ENCODE data around the gene CD81. TPM values are rescaled to one million over a fixed set of nuclear protein-coding genes. Genes with fewer than 3 reads are reported as not detected.
"Not testable (repeated sequence)": the region's sequence is repeated elsewhere in the genome, so short reads cannot be mapped to it uniquely, and the experiment has no call there.

CD81 gene
- total and polyA plus RNA-seq, 2 donors from 2014 or later, result 827 to 950 TPM

DNA sequence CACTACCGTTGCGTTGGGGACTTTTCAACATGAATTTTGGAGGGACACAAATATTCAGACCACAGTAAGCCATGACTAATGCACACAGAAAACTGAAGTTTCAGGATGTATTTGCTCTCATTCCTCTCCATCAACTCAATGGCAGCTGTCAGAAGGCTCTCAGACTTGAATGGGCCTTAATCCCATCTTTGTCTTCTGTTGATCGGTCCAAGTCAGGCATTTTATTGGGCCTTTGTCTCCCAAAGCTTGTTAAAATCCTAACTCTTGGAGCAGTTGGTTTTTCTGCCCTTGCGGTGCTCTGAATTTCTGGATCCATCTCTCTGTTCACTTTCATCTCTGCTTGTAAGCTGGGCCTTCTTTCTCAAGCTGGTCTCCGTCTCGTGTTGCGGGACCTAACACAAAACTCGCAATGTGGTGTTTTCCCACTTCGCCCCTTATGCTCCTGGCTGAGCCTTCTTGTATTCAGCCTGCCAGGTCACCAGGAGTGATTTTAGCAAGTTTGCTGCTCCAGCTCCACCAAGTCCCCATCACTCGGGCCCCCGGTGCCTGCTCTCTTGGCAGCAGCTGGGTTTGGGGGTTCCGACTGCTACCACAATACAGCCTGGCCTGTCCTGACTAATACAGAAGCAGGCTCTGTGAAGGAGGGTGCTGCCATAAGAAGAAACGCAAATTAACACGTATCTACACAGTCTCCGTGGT, 48.3 kb upstream of the CD81 start:
- no peak for DNase-seq
- intact Hi-C loops (cut with DNase I), result no loop called here
- H3K27me3 ChIP-seq (ENCODE audit: control insufficient read depth, insufficient read depth, low read length), result no peaks in the 10 kb centered on the region
- no peaks in the 10 kb centered on the region for H3K4me1 ChIP-seq (ENCODE audit: control insufficient read depth in 2 of 3, insufficient read depth in 2 of 3, low read depth in 1 of 3, low read length in 3 of 3)
- no peak for FAIRE-seq
- H3K36me3 ChIP-seq (ENCODE audit: control insufficient read depth in 2 of 3, insufficient read depth in 3 of 3, low read length in 3 of 3), result no peaks in the 10 kb centered on the region
- H3K9me3 ChIP-seq (ENCODE audit: control insufficient read depth in 2 of 3, insufficient read depth in 1 of 3, low read length in 3 of 3), result no peaks in the 10 kb centered on the region
- TF ChIP-seq, protein P1, sequence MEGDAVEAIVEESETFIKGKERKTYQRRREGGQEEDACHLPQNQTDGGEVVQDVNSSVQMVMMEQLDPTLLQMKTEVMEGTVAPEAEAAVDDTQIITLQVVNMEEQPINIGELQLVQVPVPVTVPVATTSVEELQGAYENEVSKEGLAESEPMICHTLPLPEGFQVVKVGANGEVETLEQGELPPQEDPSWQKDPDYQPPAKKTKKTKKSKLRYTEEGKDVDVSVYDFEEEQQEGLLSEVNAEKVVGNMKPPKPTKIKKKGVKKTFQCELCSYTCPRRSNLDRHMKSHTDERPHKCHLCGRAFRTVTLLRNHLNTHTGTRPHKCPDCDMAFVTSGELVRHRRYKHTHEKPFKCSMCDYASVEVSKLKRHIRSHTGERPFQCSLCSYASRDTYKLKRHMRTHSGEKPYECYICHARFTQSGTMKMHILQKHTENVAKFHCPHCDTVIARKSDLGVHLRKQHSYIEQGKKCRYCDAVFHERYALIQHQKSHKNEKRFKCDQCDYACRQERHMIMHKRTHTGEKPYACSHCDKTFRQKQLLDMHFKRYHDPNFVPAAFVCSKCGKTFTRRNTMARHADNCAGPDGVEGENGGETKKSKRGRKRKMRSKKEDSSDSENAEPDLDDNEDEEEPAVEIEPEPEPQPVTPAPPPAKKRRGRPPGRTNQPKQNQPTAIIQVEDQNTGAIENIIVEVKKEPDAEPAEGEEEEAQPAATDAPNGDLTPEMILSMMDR (IDR thresholded peaks at IDR 0.05; ENCODE audit: borderline replicate concordance, extremely low read depth, insufficient read depth), result no peak
- no peak overlapping the region for H3K4me3 ChIP-seq (ENCODE audit: low read length in 3 of 3)
- H3K27ac ChIP-seq (ENCODE audit: low read depth in 2 of 2, low read length in 2 of 2), result no peak overlapping the region
- no peak overlapping the region for H3K9ac ChIP-seq (ENCODE audit: low read length in 3 of 3)

DNA sequence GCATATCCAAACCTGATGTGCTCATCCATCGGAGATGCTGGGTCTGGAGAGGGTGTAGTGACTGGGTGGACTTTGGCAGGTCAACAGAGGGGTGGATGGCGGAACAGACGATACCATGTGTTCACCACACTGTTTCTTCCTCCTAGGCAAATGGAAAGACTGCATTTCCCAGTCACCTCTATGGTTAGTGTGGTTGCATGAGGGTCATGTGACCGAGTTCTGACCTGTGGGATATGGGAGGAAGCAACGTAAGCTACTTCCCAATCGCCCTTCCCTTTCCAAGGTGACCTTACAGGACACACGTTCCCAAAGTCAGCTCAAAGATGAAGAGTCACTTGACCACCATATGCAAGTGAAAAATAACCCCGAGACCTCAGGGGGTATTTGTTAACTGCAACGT, 47.6 kb upstream of the CD81 start:
- Histone ChIP-seq H3K27me3 (ENCODE audit: control insufficient read depth, insufficient read depth, low read length) (no peaks in the 10 kb centered on the region), H3K27ac (ENCODE audit: low read depth in 2 of 2, low read length in 2 of 2) (no peak overlapping the region), H3K36me3 (ENCODE audit: control insufficient read depth in 2 of 3, insufficient read depth in 3 of 3, low read length in 3 of 3) (no peaks in the 10 kb centered on the region), H3K9ac (ENCODE audit: low read length in 3 of 3) (no peak overlapping the region), H3K4me1 (ENCODE audit: control insufficient read depth in 2 of 3, insufficient read depth in 2 of 3, low read depth in 1 of 3, low read length in 3 of 3) (no peaks in the 10 kb centered on the region), H3K4me3 (ENCODE audit: low read length in 3 of 3) (no peak overlapping the region), H3K9me3 (ENCODE audit: control insufficient read depth in 2 of 3, insufficient read depth in 1 of 3, low read length in 3 of 3) (no peaks in the 10 kb centered on the region)
- DNase-seq (no peak), FAIRE-seq (no peak)
- intact Hi-C loops (cut with DNase I), result no loop called here
- TF ChIP-seq, protein P1 (IDR thresholded peaks at IDR 0.05; ENCODE audit: borderline replicate concordance, extremely low read depth, insufficient read depth), result no peak

DNA sequence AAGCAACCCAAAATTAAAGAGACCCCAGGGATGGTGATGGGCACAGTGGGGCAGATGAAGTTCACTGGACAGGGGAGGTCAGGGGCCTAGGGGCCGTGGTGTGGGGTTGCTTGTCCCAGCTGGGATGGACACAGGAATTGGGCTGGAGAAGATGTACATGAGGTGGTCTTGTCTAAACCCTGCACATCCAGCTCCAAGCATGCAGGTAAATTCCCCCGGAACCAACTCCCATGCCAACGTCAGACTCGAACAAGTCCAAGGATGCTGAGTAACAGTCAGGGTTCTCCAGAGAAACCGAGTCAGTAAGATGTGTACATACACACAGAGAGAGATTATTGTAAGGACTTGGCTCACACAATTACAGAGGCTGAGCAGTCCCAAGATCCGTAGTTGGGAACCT, 46.4 kb upstream of the CD81 start:
- no peak for DNase-seq
- H3K4me3 ChIP-seq (ENCODE audit: low read length in 3 of 3), result no peak overlapping the region
- H3K36me3 ChIP-seq (ENCODE audit: control insufficient read depth in 2 of 3, insufficient read depth in 3 of 3, low read length in 3 of 3), result no peaks in the 10 kb centered on the region
- H3K9me3 ChIP-seq (ENCODE audit: control insufficient read depth in 2 of 3, insufficient read depth in 1 of 3, low read length in 3 of 3), result no peaks in the 10 kb centered on the region
- no peaks in the 10 kb centered on the region for H3K4me1 ChIP-seq (ENCODE audit: control insufficient read depth in 2 of 3, insufficient read depth in 2 of 3, low read depth in 1 of 3, low read length in 3 of 3)
- TF ChIP-seq, protein P1 (IDR thresholded peaks at IDR 0.05; ENCODE audit: borderline replicate concordance, extremely low read depth, insufficient read depth), result no peak
- intact Hi-C loops (cut with DNase I), result no loop called here
- H3K9ac ChIP-seq (ENCODE audit: low read length in 3 of 3), result no peak overlapping the region
- H3K27ac ChIP-seq (ENCODE audit: low read depth in 2 of 2, low read length in 2 of 2), result no peak overlapping the region
- no peaks in the 10 kb centered on the region for H3K27me3 ChIP-seq (ENCODE audit: control insufficient read depth, insufficient read depth, low read length)
- no peak for FAIRE-seq

DNA sequence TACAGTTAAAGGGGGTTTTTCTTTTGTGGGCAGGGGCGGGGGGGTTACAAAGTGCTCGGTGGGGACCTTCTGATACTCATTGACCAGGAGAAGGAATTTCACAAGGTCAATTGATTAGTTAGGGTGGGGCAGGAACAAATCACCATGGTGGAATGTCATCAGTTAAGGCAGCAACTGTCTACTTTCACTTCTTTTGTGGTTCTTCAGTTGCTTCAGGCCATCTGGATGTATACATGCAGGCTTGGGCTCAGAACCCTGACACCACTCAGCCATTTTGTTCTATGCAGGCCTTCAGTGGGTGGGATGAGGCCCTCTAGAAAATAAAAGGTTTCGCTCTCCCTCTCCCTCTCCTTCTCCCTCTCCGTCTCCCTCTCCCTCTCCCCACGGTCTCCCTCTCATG, 45.7 kb upstream of the CD81 start:
- DNase-seq, result no peak
- Histone ChIP-seq H3K27ac (ENCODE audit: low read depth in 2 of 2, low read length in 2 of 2) (no peak overlapping the region), H3K9me3 (ENCODE audit: control insufficient read depth in 2 of 3, insufficient read depth in 1 of 3, low read length in 3 of 3) (no peaks in the 10 kb centered on the region), H3K4me1 (ENCODE audit: control insufficient read depth in 2 of 3, insufficient read depth in 2 of 3, low read depth in 1 of 3, low read length in 3 of 3) (no peaks in the 10 kb centered on the region), H3K4me3 (ENCODE audit: low read length in 3 of 3) (no peak overlapping the region), H3K27me3 (ENCODE audit: control insufficient read depth, insufficient read depth, low read length) (no peaks in the 10 kb centered on the region), H3K36me3 (ENCODE audit: control insufficient read depth in 2 of 3, insufficient read depth in 3 of 3, low read length in 3 of 3) (no peaks in the 10 kb centered on the region), H3K9ac (ENCODE audit: low read length in 3 of 3) (no peak overlapping the region)
- intact Hi-C loops (cut with DNase I), result no loop called here
- TF ChIP-seq, protein P1 (IDR thresholded peaks at IDR 0.05; ENCODE audit: borderline replicate concordance, extremely low read depth, insufficient read depth), result no peak
- no peak for FAIRE-seq

DNA sequence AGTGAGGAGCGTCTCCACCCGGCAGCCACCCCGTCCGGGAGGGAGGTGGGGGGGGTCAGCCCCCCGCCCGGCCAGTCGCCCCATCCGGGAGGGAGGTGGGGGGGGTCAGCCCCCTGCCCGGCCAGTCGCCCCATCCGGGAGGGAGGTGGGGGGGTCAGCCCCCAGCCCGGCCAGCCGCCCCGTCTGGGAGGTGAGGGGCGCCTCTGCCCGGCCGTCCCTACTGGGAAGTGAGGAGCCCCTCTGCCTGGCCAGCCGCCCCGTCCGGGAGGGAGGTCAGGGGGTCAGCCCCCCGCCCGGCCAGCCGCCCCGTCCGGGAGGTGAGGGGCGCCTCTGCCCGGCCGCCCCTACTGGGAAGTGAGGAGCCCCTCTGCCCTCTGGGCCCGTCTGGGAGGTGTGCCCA, 44.5 kb upstream of the CD81 start:
- H3K9me3 ChIP-seq (ENCODE audit: control insufficient read depth in 2 of 3, insufficient read depth in 1 of 3, low read length in 3 of 3); H3K27ac ChIP-seq (ENCODE audit: low read depth in 2 of 2, low read length in 2 of 2); DNase-seq; H3K4me3 ChIP-seq (ENCODE audit: low read length in 3 of 3); intact Hi-C loops (cut with DNase I); H3K9ac ChIP-seq (ENCODE audit: low read length in 3 of 3); FAIRE-seq; H3K36me3 ChIP-seq (ENCODE audit: control insufficient read depth in 2 of 3, insufficient read depth in 3 of 3, low read length in 3 of 3); H3K4me1 ChIP-seq (ENCODE audit: control insufficient read depth in 2 of 3, insufficient read depth in 2 of 3, low read depth in 1 of 3, low read length in 3 of 3); H3K27me3 ChIP-seq (ENCODE audit: control insufficient read depth, insufficient read depth, low read length): not testable (repeated sequence)

Measured in kidney (tissue), 14 donors.